Sigmoid colon (tissue), 3 donors: ENCODE data around the gene AKAP8.

Source experiments
- POLR2A ChIP-seq, 2 donors: fragments of 450-650 bp; IDR thresholded peaks; one replicate each; pipeline ENCODE4 v1.6.1; 2016; ENCODE audit warnings: antibody characterized with exemption in 2 of 2, mild to moderate bottlenecking in 2 of 2, moderate library complexity in 2 of 2
- TF ChIP-seq, protein P1 (sequence below), 4 experiments: fragments of 450-650 bp in 3 of 4; fragments of 200-600 bp in 1 of 4; IDR thresholded peaks; one replicate each; pipeline ENCODE4 v1.5.1; 2016 to 2019; ENCODE audit warnings: antibody characterized with exemption in 4 of 4, mild to moderate bottlenecking in 3 of 4, moderate library complexity in 2 of 4

- TF ChIP-seq, protein P1, sequence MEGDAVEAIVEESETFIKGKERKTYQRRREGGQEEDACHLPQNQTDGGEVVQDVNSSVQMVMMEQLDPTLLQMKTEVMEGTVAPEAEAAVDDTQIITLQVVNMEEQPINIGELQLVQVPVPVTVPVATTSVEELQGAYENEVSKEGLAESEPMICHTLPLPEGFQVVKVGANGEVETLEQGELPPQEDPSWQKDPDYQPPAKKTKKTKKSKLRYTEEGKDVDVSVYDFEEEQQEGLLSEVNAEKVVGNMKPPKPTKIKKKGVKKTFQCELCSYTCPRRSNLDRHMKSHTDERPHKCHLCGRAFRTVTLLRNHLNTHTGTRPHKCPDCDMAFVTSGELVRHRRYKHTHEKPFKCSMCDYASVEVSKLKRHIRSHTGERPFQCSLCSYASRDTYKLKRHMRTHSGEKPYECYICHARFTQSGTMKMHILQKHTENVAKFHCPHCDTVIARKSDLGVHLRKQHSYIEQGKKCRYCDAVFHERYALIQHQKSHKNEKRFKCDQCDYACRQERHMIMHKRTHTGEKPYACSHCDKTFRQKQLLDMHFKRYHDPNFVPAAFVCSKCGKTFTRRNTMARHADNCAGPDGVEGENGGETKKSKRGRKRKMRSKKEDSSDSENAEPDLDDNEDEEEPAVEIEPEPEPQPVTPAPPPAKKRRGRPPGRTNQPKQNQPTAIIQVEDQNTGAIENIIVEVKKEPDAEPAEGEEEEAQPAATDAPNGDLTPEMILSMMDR (IDR thresholded peaks at IDR 0.05): no peak
- no peak for TF ChIP-seq POLR2A (IDR thresholded peaks at IDR 0.05)
Observed at GRCh38 chr19:15424121-15424520, 44.5 kb upstream of the AKAP8 start.
